GM12864 (cell line): Measurements from ENCODE around the gene UBR1.
"Not testable (repeated sequence)": the region's sequence is repeated elsewhere in the genome, so short reads cannot be mapped to it uniquely, and the experiment has no call there.

Experiments used
- DNase-seq: peaks from one replicate; pipeline ENCODE4 v3.0.0-alpha.2; 2011; ENCODE audit warnings: low read depth
- H3K4me3 ChIP-seq: 2 replicates; pipeline ENCODE4 v1.5.1; 2011; ENCODE audit warnings: mild to moderate bottlenecking, low read depth, low read length, control low read depth
- TF ChIP-seq, protein P1 (sequence below): IDR thresholded peaks from 2 replicates; pipeline ENCODE4 v1.5.1; 2011; ENCODE audit warnings: low read depth, mild to moderate bottlenecking, moderate library complexity, low read length, control low read depth, inconsistent platforms; ENCODE audit errors: missing control alignments

The UBR1 gene

DNA sequence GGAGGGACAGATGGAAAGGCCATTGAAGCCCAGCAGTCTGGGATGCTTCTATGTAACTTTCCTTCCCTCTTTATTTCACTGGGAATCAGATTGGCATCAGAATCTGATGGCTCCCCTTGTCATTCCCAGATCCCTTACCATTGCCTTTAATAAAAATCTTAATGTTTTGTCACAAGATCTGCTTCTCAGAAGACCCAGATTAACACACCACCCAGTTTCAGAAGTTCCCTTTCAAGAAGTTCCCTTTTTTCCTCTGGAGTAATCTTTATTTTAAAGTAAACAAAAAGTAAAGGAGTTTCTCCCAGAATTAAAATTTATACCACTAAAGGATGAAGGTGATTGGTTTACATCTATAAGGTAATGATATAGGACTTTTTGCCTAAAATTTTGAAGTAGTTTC is 76.4 kb downstream of the UBR1 start:
- DNase-seq: no peak
- no peak overlapping the region for H3K4me3 ChIP-seq
- TF ChIP-seq, protein P1, sequence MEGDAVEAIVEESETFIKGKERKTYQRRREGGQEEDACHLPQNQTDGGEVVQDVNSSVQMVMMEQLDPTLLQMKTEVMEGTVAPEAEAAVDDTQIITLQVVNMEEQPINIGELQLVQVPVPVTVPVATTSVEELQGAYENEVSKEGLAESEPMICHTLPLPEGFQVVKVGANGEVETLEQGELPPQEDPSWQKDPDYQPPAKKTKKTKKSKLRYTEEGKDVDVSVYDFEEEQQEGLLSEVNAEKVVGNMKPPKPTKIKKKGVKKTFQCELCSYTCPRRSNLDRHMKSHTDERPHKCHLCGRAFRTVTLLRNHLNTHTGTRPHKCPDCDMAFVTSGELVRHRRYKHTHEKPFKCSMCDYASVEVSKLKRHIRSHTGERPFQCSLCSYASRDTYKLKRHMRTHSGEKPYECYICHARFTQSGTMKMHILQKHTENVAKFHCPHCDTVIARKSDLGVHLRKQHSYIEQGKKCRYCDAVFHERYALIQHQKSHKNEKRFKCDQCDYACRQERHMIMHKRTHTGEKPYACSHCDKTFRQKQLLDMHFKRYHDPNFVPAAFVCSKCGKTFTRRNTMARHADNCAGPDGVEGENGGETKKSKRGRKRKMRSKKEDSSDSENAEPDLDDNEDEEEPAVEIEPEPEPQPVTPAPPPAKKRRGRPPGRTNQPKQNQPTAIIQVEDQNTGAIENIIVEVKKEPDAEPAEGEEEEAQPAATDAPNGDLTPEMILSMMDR: no peak

DNA sequence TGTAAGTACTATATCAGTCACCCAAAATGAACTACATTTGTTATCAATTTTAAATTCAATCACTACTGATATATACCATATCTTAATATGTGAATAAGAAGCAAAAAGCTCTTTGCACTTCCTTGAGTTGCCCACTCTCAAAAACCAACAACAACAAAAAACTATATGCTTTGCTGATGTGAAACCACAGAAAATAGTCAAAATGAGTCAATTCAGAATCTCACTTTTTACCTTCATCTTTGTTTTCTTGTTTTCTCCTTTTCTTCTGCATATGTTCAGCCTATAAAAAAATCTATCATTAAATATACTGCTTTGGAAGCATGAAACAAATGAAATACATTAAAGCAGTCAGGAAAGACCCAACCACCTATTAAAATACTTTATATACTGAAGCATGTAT is 80.7 kb downstream of the UBR1 start:
- DNase-seq: no peak
- H3K4me3 ChIP-seq: no peak overlapping the region
- TF ChIP-seq, protein P1: no peak

DNA sequence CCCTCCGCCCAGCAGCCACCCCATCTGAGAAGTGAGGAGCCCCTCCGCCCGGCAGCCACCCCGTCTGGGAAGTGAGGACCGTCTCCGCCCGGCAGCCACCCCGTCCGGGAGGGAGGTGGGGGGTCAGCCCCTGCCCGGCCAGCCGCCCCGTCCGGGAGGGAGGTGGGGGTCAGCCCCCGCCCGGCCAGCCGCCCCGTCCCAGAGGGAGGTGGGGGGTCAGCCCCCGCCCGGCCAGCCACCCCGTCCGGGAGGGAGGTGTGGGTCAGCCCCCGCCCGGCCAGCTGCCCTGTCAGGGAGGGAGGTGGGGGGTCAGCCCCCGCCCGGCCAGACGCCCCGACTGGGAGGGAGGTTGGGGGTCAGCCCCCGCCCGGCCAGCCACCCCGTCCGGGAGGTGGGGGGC is 91.2 kb downstream of the UBR1 start:
- DNase-seq, H3K4me3 ChIP-seq: not testable (repeated sequence)

DNA sequence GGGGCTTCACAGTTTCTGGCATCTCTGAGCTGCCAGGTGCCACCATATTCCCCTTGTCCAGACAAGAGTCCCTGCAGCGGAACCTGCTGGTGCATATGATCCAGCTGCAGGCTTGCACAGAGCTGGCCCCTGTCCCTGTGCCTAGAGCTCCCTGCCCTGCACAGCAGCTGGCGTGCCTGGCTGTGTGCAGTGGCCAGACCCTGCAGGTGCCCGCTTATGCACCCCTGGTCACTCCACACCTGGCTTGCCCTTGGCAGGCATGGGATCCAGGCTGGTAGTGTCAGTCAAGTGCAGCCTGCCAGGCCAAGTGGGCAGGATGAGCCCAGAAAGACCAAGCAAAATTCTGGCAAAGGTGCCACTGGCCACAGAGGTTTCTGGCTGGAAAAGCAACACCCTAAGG is 96.6 kb downstream of the UBR1 start:
- TF ChIP-seq, protein P1: no peak
- H3K4me3 ChIP-seq: no peak overlapping the region
- no peak for DNase-seq

DNA sequence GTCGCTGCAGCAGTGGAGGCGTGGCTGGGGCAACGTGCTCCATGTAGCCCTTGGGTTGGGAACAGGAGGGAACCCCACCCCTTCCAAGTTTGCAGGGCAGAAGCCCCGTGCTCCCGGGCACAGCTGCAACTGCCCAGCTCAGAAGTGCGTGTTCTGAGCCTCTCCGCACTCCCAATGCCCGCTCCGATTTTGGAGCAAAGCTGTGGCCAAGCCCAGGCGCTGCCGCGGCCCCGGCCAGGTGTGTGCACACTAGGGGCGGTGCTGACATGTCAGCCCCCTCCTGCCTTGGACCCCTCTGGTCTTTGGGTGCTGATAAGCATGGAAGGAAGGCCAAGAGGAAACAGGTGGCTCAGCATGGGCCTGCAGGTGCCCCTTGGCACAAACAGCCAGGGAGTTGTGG is 97.7 kb downstream of the UBR1 start:
- TF ChIP-seq, protein P1: no peak
- no peak overlapping the region for H3K4me3 ChIP-seq
- no peak for DNase-seq

DNA sequence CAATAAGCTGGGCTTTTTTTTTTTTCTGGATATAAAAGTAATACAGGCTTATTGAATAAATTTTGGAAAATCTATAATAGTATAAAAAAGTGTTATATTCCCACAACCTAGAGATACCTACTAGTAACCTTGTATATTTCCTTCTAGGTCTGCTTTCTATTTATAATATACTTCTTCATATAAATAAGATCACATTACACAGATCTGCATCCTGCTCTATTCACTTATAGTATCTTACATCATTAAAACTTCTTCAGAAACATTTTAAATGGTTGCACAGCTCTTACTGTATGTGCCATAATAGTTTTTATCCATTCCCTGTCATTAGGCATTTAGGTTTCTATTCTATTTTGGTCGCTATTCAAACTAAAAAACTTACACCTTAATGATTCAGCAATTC is 98.3 kb downstream of the UBR1 start:
- DNase-seq: no peak
- no peak overlapping the region for H3K4me3 ChIP-seq
- TF ChIP-seq, protein P1: no peak

DNA sequence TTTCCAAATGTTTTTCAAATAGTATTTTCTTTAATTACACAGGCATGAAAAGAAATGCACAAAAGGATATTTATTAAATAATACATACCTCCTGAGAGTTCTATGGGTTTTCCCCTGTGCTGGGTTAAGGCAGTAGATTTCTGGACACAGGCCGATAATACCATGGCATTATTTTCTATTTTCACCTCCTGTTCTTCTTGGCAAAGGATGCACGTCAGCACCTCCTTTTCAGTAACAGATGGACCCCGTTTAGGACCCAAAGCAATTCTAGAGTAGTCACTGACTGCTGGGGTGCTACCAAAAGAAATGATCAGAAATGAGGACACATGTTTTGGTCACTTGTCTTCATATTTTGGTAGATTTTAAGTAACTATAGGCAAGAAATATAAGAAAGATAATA is 98.8 kb downstream of the UBR1 start:
- TF ChIP-seq, protein P1: no peak
- no peak for DNase-seq
- no peak overlapping the region for H3K4me3 ChIP-seq

DNA sequence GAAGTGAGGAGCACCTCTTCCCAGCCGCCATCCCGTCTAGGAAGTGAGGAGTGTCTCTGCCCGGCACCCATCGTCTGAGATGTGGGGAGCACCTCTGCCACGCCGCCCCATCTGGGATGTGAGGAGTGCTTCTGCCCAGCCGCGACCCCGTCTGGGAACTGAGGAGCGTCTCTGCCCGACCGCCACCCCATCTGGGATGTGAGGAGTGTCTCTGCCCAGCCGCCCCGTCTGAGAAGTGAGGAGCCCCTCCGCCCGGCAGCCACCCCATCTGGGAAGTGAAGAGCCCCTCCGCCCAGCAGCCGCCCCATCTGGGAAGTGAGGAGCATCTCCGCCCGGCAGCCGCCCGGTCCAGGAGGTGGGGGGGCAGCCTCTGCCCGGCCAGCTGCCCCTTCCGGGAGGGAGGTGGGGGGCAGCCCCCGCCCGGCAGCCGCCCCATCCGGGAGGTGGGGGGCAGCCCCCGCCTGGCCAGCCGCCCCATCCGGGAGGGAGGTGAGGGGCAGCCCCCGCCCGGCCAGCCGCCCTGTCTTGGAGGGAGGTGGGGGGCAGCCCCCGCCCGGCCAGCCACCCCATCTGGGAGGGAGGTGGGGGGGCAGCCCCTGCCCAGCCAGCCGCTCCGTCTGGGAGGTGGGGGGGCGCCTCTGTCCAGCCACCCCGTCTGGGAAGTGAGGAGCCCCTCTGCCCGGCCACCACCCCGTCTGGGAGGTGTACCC is 100.8 kb downstream of the UBR1 start:
- not testable (repeated sequence) for DNase-seq, H3K4me3 ChIP-seq
